Body of pancreas (tissue), 4 donors: ENCODE measurements around the gene PLOD1.

Experiments used
- POLR2A ChIP-seq, 3 donors: fragments of 450-650 bp; IDR thresholded peaks; one replicate each; pipeline ENCODE4 v1.6.1; 2016; ENCODE audit warnings: antibody characterized with exemption in 3 of 3, mild to moderate bottlenecking in 2 of 3
- TF ChIP-seq, protein P1 (sequence below), 7 experiments: fragments of 450-650 bp in 4 of 7; fragments of 200-600 bp in 3 of 7; sonication (generic) in 3 of 7; IDR thresholded peaks; one replicate each; pipeline ENCODE4 v1.5.1; 2016 to 2019; ENCODE audit warnings: antibody characterized with exemption in 7 of 7

DNA sequence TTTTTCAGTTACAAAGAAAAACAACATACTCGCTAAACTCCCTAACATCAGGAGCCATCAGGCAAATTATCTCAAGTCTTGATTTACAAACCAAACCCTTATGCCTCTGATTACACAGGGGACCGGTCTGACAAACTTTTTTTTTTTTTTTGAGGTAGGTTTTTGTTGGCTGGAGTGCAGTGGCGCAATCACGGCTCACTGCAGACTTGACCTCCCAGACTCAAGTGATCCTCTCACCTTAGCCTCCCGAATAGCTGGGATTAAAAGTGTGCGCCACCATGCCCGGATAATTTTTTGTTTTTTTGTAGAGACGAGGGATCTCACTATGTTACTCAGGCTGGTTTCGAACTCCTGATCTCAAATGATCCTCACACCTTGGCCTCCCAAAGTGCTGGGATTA, 81.0 kb downstream of the PLOD1 start:
- TF ChIP-seq, protein P1, sequence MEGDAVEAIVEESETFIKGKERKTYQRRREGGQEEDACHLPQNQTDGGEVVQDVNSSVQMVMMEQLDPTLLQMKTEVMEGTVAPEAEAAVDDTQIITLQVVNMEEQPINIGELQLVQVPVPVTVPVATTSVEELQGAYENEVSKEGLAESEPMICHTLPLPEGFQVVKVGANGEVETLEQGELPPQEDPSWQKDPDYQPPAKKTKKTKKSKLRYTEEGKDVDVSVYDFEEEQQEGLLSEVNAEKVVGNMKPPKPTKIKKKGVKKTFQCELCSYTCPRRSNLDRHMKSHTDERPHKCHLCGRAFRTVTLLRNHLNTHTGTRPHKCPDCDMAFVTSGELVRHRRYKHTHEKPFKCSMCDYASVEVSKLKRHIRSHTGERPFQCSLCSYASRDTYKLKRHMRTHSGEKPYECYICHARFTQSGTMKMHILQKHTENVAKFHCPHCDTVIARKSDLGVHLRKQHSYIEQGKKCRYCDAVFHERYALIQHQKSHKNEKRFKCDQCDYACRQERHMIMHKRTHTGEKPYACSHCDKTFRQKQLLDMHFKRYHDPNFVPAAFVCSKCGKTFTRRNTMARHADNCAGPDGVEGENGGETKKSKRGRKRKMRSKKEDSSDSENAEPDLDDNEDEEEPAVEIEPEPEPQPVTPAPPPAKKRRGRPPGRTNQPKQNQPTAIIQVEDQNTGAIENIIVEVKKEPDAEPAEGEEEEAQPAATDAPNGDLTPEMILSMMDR (IDR thresholded peaks at IDR 0.05), result no peak
- no peak for TF ChIP-seq POLR2A (IDR thresholded peaks at IDR 0.05)
